Stimulated activated CD8-positive, alpha-beta memory T cell treated with anti-CD3 and anti-CD28 coated beads, Interleukin-12 subunit alpha, Interleukin-12 subunit beta, amount 100 ng/mL, for 4 hours (primary cell): ENCODE measurements around the gene SLC19A3.
"Not testable (repeated sequence)": the region's sequence is repeated elsewhere in the genome, so short reads cannot be mapped to it uniquely, and the experiment has no call there.

Source experiments
- DNase-seq: peaks from one replicate; pipeline ENCODE4 v3.0.0-alpha.2; 2020; ENCODE audit warnings: low read depth

The SLC19A3 gene

GRCh38 chr2:227703280-227703732, 14.5 kb downstream of the SLC19A3 start:
- no peak for DNase-seq

GRCh38 chr2:227701556-227701955, 16.3 kb downstream of the SLC19A3 start:
- DNase-seq, result no peak

GRCh38 chr2:227696990-227697679, 20.7 kb downstream of the SLC19A3 start:
- DNase-seq, result no peak

GRCh38 chr2:227687189-227687588, 30.6 kb downstream of the SLC19A3 start:
- DNase-seq, result no peak

GRCh38 chr2:227684258-227684657, 33.6 kb downstream of the SLC19A3 start:
- no peak for DNase-seq

- no peak for DNase-seq
These were observed 39.9 kb downstream of the SLC19A3 start for GRCh38 chr2:227677928-227678327.

- DNase-seq, result no peak
These were observed 43.3 kb downstream of the SLC19A3 start for GRCh38 chr2:227674485-227674884.

- not testable (repeated sequence) for DNase-seq
These were observed 44.2 kb downstream of the SLC19A3 start for GRCh38 chr2:227673620-227674019.

- no peak for DNase-seq
These were observed 46.5 kb downstream of the SLC19A3 start for GRCh38 chr2:227671170-227671905.

- not testable (repeated sequence) for DNase-seq
These were observed 51.1 kb downstream of the SLC19A3 start, which contains the start of gene SCYGR5 for GRCh38 chr2:227666631-227667170. TSS of gene SCYGR5 (plus strand) at chr2:227666804. CDS start at chr2:227666804, 0 bp downstream.

- no peak for DNase-seq
These were observed 52.5 kb downstream of the SLC19A3 start for GRCh38 chr2:227665189-227665940.

- no peak for DNase-seq
These were observed 56.0 kb downstream of the SLC19A3 start for GRCh38 chr2:227661827-227662226.

- no peak for DNase-seq
These were observed 56.7 kb downstream of the SLC19A3 start for GRCh38 chr2:227661025-227661649.

GRCh38 chr2:227657199-227657845, 60.5 kb downstream of the SLC19A3 start:
- no peak for DNase-seq

GRCh38 chr2:227655454-227655853, 62.4 kb downstream of the SLC19A3 start:
- no peak for DNase-seq

- no peak for DNase-seq
These were observed 63.4 kb downstream of the SLC19A3 start for GRCh38 chr2:227654426-227654825.

GRCh38 chr2:227653419-227653818, 64.4 kb downstream of the SLC19A3 start:
- DNase-seq, result no peak

- no peak for DNase-seq
These were observed 73.8 kb downstream of the SLC19A3 start for GRCh38 chr2:227643990-227644551.

- no peak for DNase-seq
These were observed 75.2 kb downstream of the SLC19A3 start for GRCh38 chr2:227642656-227643055.

- DNase-seq, result no peak
These were observed 83.6 kb downstream of the SLC19A3 start for GRCh38 chr2:227634201-227634600.
